ENCODE measurements around the gene SFXN5.

DNA sequence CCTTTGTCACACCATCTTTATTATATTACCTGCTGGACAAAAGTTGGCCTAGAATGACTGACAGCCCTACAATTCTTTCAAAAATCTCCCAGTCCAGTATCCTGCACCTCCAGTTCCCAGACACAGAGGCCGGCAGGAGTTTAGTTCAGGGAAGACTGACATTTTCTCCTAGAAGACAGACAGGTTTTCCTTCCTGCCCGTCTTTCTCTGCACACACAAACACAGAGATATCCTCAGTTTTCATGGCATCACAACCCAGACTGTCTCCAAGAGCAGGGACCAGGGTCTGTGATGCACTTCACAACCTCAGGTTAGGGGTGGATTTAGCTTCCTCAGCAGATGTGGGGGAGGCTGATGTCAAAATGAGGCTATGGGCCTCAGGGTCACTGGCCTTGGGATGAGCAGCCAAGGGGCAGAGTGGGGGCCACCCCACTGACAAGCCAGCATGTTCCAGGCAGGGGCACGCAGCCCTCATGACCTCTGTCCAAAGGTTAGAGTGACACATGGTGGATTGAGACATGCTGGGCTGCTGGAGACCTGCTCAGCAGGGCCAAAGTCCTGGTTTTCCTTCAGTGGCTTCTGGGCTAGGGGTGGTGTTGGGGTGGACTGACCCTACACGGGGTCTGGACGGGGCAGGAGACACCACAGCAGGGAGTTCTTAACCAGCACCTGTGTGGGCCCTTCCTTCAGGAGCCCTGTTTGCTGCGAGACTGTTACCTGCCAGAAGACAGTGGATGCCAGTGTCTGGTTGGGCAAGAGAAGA is 70.5 kb downstream of the SFXN5 start:
- TF ChIP-seq, protein P1, sequence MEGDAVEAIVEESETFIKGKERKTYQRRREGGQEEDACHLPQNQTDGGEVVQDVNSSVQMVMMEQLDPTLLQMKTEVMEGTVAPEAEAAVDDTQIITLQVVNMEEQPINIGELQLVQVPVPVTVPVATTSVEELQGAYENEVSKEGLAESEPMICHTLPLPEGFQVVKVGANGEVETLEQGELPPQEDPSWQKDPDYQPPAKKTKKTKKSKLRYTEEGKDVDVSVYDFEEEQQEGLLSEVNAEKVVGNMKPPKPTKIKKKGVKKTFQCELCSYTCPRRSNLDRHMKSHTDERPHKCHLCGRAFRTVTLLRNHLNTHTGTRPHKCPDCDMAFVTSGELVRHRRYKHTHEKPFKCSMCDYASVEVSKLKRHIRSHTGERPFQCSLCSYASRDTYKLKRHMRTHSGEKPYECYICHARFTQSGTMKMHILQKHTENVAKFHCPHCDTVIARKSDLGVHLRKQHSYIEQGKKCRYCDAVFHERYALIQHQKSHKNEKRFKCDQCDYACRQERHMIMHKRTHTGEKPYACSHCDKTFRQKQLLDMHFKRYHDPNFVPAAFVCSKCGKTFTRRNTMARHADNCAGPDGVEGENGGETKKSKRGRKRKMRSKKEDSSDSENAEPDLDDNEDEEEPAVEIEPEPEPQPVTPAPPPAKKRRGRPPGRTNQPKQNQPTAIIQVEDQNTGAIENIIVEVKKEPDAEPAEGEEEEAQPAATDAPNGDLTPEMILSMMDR (IDR thresholded peaks at IDR 0.05): no peak
- TF ChIP-seq POLR2A (IDR thresholded peaks at IDR 0.05): no peak

Measured in Peyer's patch (tissue), 4 donors.